HepG2 (cell line): ENCODE results near the gene H2AZ2. TPM values are rescaled to one million over a fixed set of nuclear protein-coding genes. Genes with fewer than 3 reads are reported as not detected.
A peak's percentile ranks its signal among the peaks of the same experiment; 100 is the strongest.

Experiments
- ATAC-seq: fragments of 200-7000 bp; cut with Tn5 transposase; 3 replicates; pipeline ENCODE4 v1.9.1; 2020; ENCODE audit warnings: mild to moderate bottlenecking, moderate library complexity
- BruUV-seq: library from RNA; stranded (reverse); fragments of 400-500 nt; replicated peaks from 2 replicates; lab custom pipeline; 2021; lab: Mats Ljungman, UMichigan
- CTCF ChIA-PET: fragments of 300-600 bp; formaldehyde crosslinking; extraction: SDS; loops from one replicate; lab custom pipeline; 2021; ENCODE audit warnings: low total read pairs, inconsistent platforms, low intra/inter-chr PET ratio; lab: Yijun Ruan, JAX
- POLR2A ChIA-PET: fragments of 350-600 bp; sonication (Branson Sonifier 250); formaldehyde crosslinking; loops from one replicate; lab custom pipeline; 2020; ENCODE audit warnings: antibody characterized with exemption, inconsistent platforms; lab: Yijun Ruan, JAX
- DNase-seq: peaks from one replicate; pipeline ENCODE4 v3.0.0-alpha.2; 2015; ENCODE audit warnings: low spot score
- FAIRE-seq: peaks from 3 replicates; lab custom pipeline; 2011; peaks lifted over from hg19 to GRCh38; lab: Jason Lieb, UNC
- H2AFZ ChIP-seq: one replicate; pipeline ENCODE4 v1.6.1; 2011; ENCODE audit warnings: low read length, inconsistent platforms
- H3K27ac ChIP-seq: fragments of 300-600 bp; 3 replicates; pipeline ENCODE4 v1.8.0; 2011; ENCODE audit warnings: mixed run types, mild to moderate bottlenecking, mixed read lengths, low read length, inconsistent platforms; ENCODE audit not compliant: insufficient read depth; ENCODE audit errors: extremely low read length
- H3K27me3 ChIP-seq, 2 experiments: fragments of 200-600 bp in 1 of 2; 2 replicates in 1 of 2; 3 replicates in 1 of 2; pipeline versions ENCODE4 v1.6.0 to v1.8.0; 2011; ENCODE audit warnings: low read length in 2 of 2, mild to moderate bottlenecking in 2 of 2, moderate library complexity in 2 of 2, inconsistent platforms in 1 of 2; ENCODE audit not compliant: insufficient read depth in 2 of 2, control insufficient read depth in 1 of 2
- H3K36me3 ChIP-seq, 2 experiments: fragments of 200-600 bp in 1 of 2; replicated peaks in 1 of 2; 2 replicates in 1 of 2; 3 replicates in 1 of 2; pipeline versions ENCODE4 v1.5.1 to v1.8.0; 2011; ENCODE audit warnings: low read length in 2 of 2, inconsistent platforms in 1 of 2; ENCODE audit not compliant: insufficient read depth in 2 of 2, control insufficient read depth in 1 of 2
- H3K4me1 ChIP-seq: 2 replicates; pipeline ENCODE4 v1.5.1; 2012; ENCODE audit warnings: low read length, inconsistent platforms; ENCODE audit not compliant: insufficient read depth
- H3K4me2 ChIP-seq: 2 replicates; pipeline ENCODE4 v1.6.0; 2011; ENCODE audit warnings: low read depth, low read length, inconsistent platforms
- H3K4me3 ChIP-seq, 3 experiments: fragments of 200-600 bp in 1 of 3; sonication (generic), shearing (Covaris generic) in 1 of 3; replicated peaks in 1 of 3; 2 replicates each; pipeline ENCODE4 v1.5.1; 2011 to 2016; ENCODE audit warnings: low read length in 3 of 3, inconsistent platforms in 2 of 3, low read depth in 2 of 3, mild to moderate bottlenecking in 2 of 3, control low read depth in 1 of 3, mixed read lengths in 1 of 3; ENCODE audit not compliant: insufficient read depth in 1 of 3
- H3K79me2 ChIP-seq: one replicate; pipeline ENCODE4 v1.6.1; 2011; ENCODE audit warnings: low read length, inconsistent platforms; ENCODE audit not compliant: insufficient read depth
- H3K9ac ChIP-seq: 2 replicates; pipeline ENCODE4 v1.6.0; 2011; ENCODE audit warnings: mild to moderate bottlenecking, low read depth, low read length, inconsistent platforms; ENCODE audit not compliant: insufficient read depth
- H3K9me3 ChIP-seq: 2 replicates; pipeline ENCODE4 v1.5.1; 2012; ENCODE audit warnings: mild to moderate bottlenecking, low read length
- H4K20me1 ChIP-seq: 2 replicates; pipeline ENCODE4 v1.6.0; 2011; ENCODE audit warnings: inconsistent platforms, mild to moderate bottlenecking, low read length, moderate library complexity; ENCODE audit not compliant: insufficient read depth
- ARID2 ChIP-seq: sonication (generic); formaldehyde crosslinking; IDR thresholded peaks from 2 replicates; pipeline ENCODE4 v1.8.1; 2022; ENCODE audit warnings: mild to moderate bottlenecking, missing genetic modification reagents, borderline replicate concordance
- POLR2A ChIP-seq, 2 experiments: IDR thresholded peaks; 2 replicates each; pipeline ENCODE4 v1.6.1; 2011; ENCODE audit warnings: low read depth in 2 of 2, low read length in 2 of 2, mild to moderate bottlenecking in 1 of 2, moderate library complexity in 1 of 2; ENCODE audit not compliant: insufficient read depth in 1 of 2
- RBFOX2 ChIP-seq: fragments of 200-400 bp; formaldehyde crosslinking; IDR thresholded peaks from 2 replicates; pipeline ENCODE4 v1.6.1; 2017; ENCODE audit warnings: low read depth, mild to moderate bottlenecking, low read length
- SMAD1 ChIP-seq: sonication (generic); formaldehyde crosslinking; IDR thresholded peaks from 2 replicates; pipeline ENCODE4 v1.4.0; 2020; ENCODE audit warnings: missing genetic modification reagents, low read depth, mild to moderate bottlenecking, borderline replicate concordance
- SMAD3 ChIP-seq: sonication (generic); formaldehyde crosslinking; IDR thresholded peaks from 2 replicates; pipeline ENCODE4 v1.4.0; 2020; ENCODE audit warnings: missing genetic modification reagents
- ZBTB44 ChIP-seq: sonication (generic); formaldehyde crosslinking; IDR thresholded peaks from 2 replicates; pipeline ENCODE4 v1.4.0; 2020; ENCODE audit warnings: missing genetic modification reagents
- ZNF503 ChIP-seq: sonication (generic); formaldehyde crosslinking; IDR thresholded peaks from 2 replicates; pipeline ENCODE4 v1.4.0; 2020; ENCODE audit warnings: missing genetic modification reagents
- ZNF766 ChIP-seq: sonication (generic); formaldehyde crosslinking; IDR thresholded peaks from 2 replicates; pipeline ENCODE4 v1.5.0; 2020; ENCODE audit warnings: missing genetic modification reagents, borderline replicate concordance
- WGBS: methylation state at CpG from one replicate; pipeline ENCODE4 v1.1.6; 2017; ENCODE audit warnings: low lambda C conversion rate; 5-methylcytosine and 5-hydroxymethylcytosine counted together
- in situ Hi-C: cut with HindIII; loops from 2 replicates; pipeline ENCODE4 v1.10.0; 2017; ENCODE audit warnings: low pct_unique_long_range_greater_than_20kb; ENCODE audit not compliant: extremely low pct_ligation_motif_present
- intact Hi-C: fragments of 100-400 bp; cut with micrococcal nuclease; formaldehyde crosslinking; loops from one replicate; pipeline ENCODE4 v1.10.0; 2022; ENCODE audit not compliant: unreplicated experiment
- polyA plus RNA-seq, 8 experiments: library from polyadenylated mRNA; depleted of rRNA in 3 of 8; stranded (reverse) in 7 of 8; unstranded in 1 of 8; fragments of >200 nt; fragmentation: Illumina TruSeq in 4 of 8; extraction: Trizol in 4 of 8; gene quantifications; 2 replicates each; pipeline versions ENCODE4 v1.2.1 to v1.2.3, GENCODE V29; 2011 to 2016; ENCODE audit warnings: low read depth in 4 of 8, missing spikeins in 1 of 8, mixed read lengths in 1 of 8; ENCODE audit not compliant: insufficient read depth in 1 of 8
- total RNA-seq, 5 experiments: library from RNA; depleted of rRNA; stranded (reverse); fragments of >200 nt; fragmentation: Illumina TruSeq; extraction: Trizol; gene quantifications; 2 replicates each; pipeline ENCODE4 v1.2.3, GENCODE V29; 2016; ENCODE audit warnings: low read depth in 1 of 5
- TF ChIP-seq, protein P1 (sequence below): IDR thresholded peaks from 2 replicates; pipeline ENCODE4 v1.6.1; 2012; ENCODE audit warnings: low read length, improper control_type of control experiment

The H2AZ2 gene
- total and polyA plus RNA-seq, 2 of the 13 experiments (the other 11 are each of a cell fraction or from before 2014, with no cell fraction given) = 121 to 223 TPM

DNA sequence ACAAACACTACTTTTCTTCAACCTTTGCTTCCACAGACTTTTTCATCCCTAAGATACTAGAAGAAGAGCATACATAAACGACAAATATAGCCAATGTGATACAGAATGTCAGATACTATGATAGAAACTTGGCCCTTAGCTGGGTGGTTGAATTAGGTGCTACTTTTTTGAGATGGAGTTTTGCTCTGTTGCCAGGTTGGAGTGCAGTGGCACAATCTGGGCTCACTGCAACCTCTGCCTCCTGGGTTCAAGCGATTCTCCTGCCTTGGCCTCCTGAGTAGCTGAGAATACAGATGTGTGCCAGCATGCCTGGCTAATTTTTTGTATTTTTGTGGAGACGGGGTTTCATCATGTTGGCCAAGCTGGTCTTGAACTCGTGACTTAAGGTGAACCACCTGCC is 47.9 kb downstream of the H2AZ2 start:
- Histone ChIP-seq H3K36me3 (peaks cover 10 to 45% of the 10 kb centered on the region in 2 experiments), H3K27me3 (no peaks in the 10 kb centered on the region; a peak in 1 of 5 replicates), H3K4me2 (0 out of 2 replicates have a peak overlapping the region, but pooled peaks have one; percentile 2), H3K9ac (no peak overlapping the region), H3K27ac (no peak overlapping the region), H3K4me1 (peaks cover 25% of the 10 kb centered on the region), H3K9me3 (no peaks in the 10 kb centered on the region), H3K79me2 (peaks cover 34% of the 10 kb centered on the region), H2AFZ (no peak overlapping the region), H3K4me3 (no peak overlapping the region), H4K20me1 (peaks cover 49% of the 10 kb centered on the region)
- no TSS peak for BruUV-seq
- no peak for ATAC-seq
- TF ChIP-seq ZNF503 (CRISPR knock-in tag) (no peak), ZBTB44 (CRISPR knock-in tag) (no peak), ZNF766 (CRISPR knock-in tag) (no peak), SMAD1 (CRISPR knock-in tag) (no peak), RBFOX2 (peak; percentile 58), POLR2A (IDR thresholded peaks at IDR 0.05; ENCODE audit: insufficient read depth in 1 of 2, low read depth in 2 of 2, low read length in 2 of 2) (0 out of 4 replicates have a peak, but pooled peaks of 1 of the 2 experiments have one; percentile 5), SMAD3 (CRISPR knock-in tag) (no peak), ARID2 (no peak)
- TF ChIP-seq, protein P1, sequence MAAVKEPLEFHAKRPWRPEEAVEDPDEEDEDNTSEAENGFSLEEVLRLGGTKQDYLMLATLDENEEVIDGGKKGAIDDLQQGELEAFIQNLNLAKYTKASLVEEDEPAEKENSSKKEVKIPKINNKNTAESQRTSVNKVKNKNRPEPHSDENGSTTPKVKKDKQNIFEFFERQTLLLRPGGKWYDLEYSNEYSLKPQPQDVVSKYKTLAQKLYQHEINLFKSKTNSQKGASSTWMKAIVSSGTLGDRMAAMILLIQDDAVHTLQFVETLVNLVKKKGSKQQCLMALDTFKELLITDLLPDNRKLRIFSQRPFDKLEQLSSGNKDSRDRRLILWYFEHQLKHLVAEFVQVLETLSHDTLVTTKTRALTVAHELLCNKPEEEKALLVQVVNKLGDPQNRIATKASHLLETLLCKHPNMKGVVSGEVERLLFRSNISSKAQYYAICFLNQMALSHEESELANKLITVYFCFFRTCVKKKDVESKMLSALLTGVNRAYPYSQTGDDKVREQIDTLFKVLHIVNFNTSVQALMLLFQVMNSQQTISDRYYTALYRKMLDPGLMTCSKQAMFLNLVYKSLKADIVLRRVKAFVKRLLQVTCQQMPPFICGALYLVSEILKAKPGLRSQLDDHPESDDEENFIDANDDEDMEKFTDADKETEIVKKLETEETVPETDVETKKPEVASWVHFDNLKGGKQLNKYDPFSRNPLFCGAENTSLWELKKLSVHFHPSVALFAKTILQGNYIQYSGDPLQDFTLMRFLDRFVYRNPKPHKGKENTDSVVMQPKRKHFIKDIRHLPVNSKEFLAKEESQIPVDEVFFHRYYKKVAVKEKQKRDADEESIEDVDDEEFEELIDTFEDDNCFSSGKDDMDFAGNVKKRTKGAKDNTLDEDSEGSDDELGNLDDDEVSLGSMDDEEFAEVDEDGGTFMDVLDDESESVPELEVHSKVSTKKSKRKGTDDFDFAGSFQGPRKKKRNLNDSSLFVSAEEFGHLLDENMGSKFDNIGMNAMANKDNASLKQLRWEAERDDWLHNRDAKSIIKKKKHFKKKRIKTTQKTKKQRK = no peak
- no peak for DNase-seq
- ChIA-PET POLR2A (no interaction called here), CTCF (no interaction called here)
- 80% methylated on average over 3 of the region's 4 CpGs for WGBS
- no peak for FAIRE-seq
- intact Hi-C loops (loop anchor here (5.0 to 10.0 kb wide), 2 partner anchors 213 to 1765 kb away; no protein-coding TSS in a partner anchor), in situ Hi-C loops (no loop called here)
